H1 (cell line): Measurements from ENCODE around the gene PRG2. TPM values are rescaled to one million over a fixed set of nuclear protein-coding genes. Genes with fewer than 3 reads are reported as not detected.

Experiments used
- CHD7 ChIP-seq: fragments of 300-600 bp; sonication (generic); IDR thresholded peaks from 2 replicates; pipeline ENCODE4 v1.7.1; 2012; ENCODE audit warnings: low read length, moderate library complexity, mild to moderate bottlenecking, inconsistent platforms; ENCODE audit not compliant: insufficient replicate concordance
- RFX5 ChIP-seq: IDR thresholded peaks from 2 replicates; pipeline ENCODE4 v1.6.1; 2011; ENCODE audit warnings: low read depth, low read length, improper control_type of control experiment, borderline replicate concordance
- SIX5 ChIP-seq: IDR thresholded peaks from 2 replicates; pipeline ENCODE4 v1.6.1; 2011; ENCODE audit warnings: mild to moderate bottlenecking, low read depth, low read length
- TAF7 ChIP-seq: optimal IDR thresholded peaks from 2 replicates; pipeline ENCODE3; 2011; ENCODE audit warnings: low read depth, mild to moderate bottlenecking, inconsistent platforms, low read length, moderate library complexity, borderline replicate concordance
- TEAD4 ChIP-seq: IDR thresholded peaks from 2 replicates; pipeline ENCODE4 v1.6.1; 2012; ENCODE audit warnings: low read depth, low read length, inconsistent platforms, mixed read lengths
- polyA plus RNA-seq, 7 experiments: library from polyadenylated mRNA; depleted of rRNA in 3 of 7; stranded (reverse) in 5 of 7; unstranded in 2 of 7; fragments of >200 nt in 5 of 7; fragments of 200-250 nt in 2 of 7; gene quantifications; 1 replicate in 5 of 7; 2 replicates in 1 of 7; 4 replicates in 1 of 7; pipeline versions ENCODE4 v1.2.1 to v1.2.3, GENCODE V29; 2011 to 2013; ENCODE audit warnings: missing spikeins in 2 of 7, mixed read lengths in 2 of 7
- total RNA-seq: library from RNA; stranded (reverse); fragmentation: NEBNext Ultra II Directional; extraction: Animal tissue kit (Norgen Biotek cat#: 25700); gene quantifications from 2 replicates; pipeline ENCODE4 v1.2.1, GENCODE V29; 2021
- TF ChIP-seq, protein P1 (sequence below), 3 experiments: IDR thresholded peaks; 1 replicate in 2 of 3; 2 replicates in 1 of 3; pipeline versions ENCODE4 v1.5.1 to v1.6.1; 2011; ENCODE audit warnings: low read length in 3 of 3, mild to moderate bottlenecking in 3 of 3, inconsistent platforms in 2 of 3, low read depth in 1 of 3, moderate library complexity in 1 of 3; ENCODE audit not compliant: insufficient read depth in 1 of 3; ENCODE audit errors: control extremely low read depth in 1 of 3
- TF ChIP-seq, protein P2 (sequence below): IDR thresholded peaks from 2 replicates; pipeline ENCODE4 v1.6.1; 2012; ENCODE audit warnings: inconsistent platforms

Gene PRG2
- total and polyA plus RNA-seq, 2 of the 8 experiments (the other 6 are each of a cell fraction or from before 2014, with no cell fraction given) = 0.32 TPM; not detected in 1

- TF ChIP-seq CHD7 = no peak
- TF ChIP-seq, protein P1, sequence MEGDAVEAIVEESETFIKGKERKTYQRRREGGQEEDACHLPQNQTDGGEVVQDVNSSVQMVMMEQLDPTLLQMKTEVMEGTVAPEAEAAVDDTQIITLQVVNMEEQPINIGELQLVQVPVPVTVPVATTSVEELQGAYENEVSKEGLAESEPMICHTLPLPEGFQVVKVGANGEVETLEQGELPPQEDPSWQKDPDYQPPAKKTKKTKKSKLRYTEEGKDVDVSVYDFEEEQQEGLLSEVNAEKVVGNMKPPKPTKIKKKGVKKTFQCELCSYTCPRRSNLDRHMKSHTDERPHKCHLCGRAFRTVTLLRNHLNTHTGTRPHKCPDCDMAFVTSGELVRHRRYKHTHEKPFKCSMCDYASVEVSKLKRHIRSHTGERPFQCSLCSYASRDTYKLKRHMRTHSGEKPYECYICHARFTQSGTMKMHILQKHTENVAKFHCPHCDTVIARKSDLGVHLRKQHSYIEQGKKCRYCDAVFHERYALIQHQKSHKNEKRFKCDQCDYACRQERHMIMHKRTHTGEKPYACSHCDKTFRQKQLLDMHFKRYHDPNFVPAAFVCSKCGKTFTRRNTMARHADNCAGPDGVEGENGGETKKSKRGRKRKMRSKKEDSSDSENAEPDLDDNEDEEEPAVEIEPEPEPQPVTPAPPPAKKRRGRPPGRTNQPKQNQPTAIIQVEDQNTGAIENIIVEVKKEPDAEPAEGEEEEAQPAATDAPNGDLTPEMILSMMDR (IDR thresholded peaks at IDR 0.05; ENCODE audit: control extremely low read depth in 1 of 3, insufficient read depth in 1 of 3, low read depth in 1 of 3, low read length in 3 of 3) = no peak
- TF ChIP-seq RFX5 = no peak
- TF ChIP-seq TEAD4 = no peak
- TF ChIP-seq, protein P2, sequence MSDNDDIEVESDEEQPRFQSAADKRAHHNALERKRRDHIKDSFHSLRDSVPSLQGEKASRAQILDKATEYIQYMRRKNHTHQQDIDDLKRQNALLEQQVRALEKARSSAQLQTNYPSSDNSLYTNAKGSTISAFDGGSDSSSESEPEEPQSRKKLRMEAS = no peak
- no peak for TF ChIP-seq SIX5
- no peak for TF ChIP-seq TAF7
These were observed 37.3 kb upstream of the PRG2 start (continued) for GRCh38 chr11:57427727-57428082.
